ENCODE results near the gene PCK2.

Gene PCK2

DNA sequence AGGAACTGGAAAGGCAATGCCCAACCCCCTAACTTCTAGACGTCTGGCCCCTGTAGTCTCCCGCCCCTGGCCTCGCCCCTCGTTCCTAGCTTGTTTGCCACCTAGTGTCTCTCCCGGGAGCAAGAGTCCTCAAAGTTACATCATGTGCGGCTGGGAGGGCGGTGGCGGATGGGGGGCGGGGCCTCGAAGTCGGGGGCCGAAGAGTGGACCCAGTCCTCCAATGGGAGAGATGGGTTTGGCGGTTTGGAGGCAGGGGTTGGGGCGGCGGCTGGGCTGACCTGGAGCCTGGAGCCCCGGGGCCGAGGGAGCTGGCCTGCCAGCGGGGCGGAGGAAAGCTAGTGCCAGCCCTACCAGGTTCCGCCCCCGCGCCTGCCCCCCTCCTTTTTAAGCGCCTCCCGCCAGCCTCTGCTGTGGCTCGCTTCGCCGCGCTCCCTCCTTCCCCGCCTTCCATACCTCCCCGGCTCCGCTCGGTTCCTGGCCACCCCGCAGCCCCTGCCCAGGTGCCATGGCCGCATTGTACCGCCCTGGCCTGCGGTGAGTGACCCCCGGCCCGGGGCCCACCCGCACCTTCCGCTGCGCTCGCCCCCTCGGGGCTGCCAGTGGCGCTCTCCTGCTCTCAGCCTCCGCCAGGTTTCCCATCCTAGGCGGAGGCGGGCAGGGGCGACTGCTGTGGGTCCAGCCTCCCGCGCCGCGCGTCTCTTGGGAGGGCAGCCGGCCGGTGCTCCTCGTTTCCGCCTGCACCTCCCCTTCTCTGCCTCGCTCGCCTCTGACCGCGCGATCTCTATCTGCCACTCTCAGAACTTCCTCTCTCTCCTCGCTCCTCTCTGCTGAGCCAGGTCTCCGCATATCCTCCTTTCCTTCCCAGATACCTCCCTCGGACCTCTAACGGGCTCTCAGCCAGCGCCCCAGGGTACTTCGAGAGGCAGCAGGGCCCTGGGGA is at the start of gene PCK2 (continued):
- TF ChIP-seq, protein P1, sequence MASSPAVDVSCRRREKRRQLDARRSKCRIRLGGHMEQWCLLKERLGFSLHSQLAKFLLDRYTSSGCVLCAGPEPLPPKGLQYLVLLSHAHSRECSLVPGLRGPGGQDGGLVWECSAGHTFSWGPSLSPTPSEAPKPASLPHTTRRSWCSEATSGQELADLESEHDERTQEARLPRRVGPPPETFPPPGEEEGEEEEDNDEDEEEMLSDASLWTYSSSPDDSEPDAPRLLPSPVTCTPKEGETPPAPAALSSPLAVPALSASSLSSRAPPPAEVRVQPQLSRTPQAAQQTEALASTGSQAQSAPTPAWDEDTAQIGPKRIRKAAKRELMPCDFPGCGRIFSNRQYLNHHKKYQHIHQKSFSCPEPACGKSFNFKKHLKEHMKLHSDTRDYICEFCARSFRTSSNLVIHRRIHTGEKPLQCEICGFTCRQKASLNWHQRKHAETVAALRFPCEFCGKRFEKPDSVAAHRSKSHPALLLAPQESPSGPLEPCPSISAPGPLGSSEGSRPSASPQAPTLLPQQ (tag by site-specific recombination; IDR thresholded peaks at IDR 0.05), result peak; percentile 95
- TF ChIP-seq, protein P2, sequence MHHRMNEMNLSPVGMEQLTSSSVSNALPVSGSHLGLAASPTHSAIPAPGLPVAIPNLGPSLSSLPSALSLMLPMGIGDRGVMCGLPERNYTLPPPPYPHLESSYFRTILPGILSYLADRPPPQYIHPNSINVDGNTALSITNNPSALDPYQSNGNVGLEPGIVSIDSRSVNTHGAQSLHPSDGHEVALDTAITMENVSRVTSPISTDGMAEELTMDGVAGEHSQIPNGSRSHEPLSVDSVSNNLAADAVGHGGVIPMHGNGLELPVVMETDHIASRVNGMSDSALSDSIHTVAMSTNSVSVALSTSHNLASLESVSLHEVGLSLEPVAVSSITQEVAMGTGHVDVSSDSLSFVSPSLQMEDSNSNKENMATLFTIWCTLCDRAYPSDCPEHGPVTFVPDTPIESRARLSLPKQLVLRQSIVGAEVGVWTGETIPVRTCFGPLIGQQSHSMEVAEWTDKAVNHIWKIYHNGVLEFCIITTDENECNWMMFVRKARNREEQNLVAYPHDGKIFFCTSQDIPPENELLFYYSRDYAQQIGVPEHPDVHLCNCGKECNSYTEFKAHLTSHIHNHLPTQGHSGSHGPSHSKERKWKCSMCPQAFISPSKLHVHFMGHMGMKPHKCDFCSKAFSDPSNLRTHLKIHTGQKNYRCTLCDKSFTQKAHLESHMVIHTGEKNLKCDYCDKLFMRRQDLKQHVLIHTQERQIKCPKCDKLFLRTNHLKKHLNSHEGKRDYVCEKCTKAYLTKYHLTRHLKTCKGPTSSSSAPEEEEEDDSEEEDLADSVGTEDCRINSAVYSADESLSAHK (tag by site-specific recombination; IDR thresholded peaks at IDR 0.05), result no peak
- TF ChIP-seq ZNF324 (tag by site-specific recombination; IDR thresholded peaks at IDR 0.05) (peak; percentile 52; the same call in 1 of the 2 replicates), ZBTB48 (tag by site-specific recombination; IDR thresholded peaks at IDR 0.05) (peak; percentile 8; the same call in 1 of the 2 replicates), HOXC10 (CRISPR knock-in tag; IDR thresholded peaks at IDR 0.05) (no peak), ZNF560 (tag by site-specific recombination; IDR thresholded peaks at IDR 0.05; ENCODE audit: borderline replicate concordance) (no peak), KLF9 (tag by site-specific recombination; IDR thresholded peaks at IDR 0.05; ENCODE audit: low read depth) (peak; percentile 66), REPIN1 (tag by site-specific recombination; IDR thresholded peaks at IDR 0.05; ENCODE audit: low read depth) (peak; percentile 49; the same call in 1 of the 2 replicates), ZFHX2 (tag by site-specific recombination; conservative IDR thresholded peaks at IDR 0.05) (peak; percentile 90), ZNF366 (tag by site-specific recombination; conservative IDR thresholded peaks at IDR 0.05) (peak; percentile 96), ZNF561 (tag by site-specific recombination; IDR thresholded peaks at IDR 0.05; ENCODE audit: borderline replicate concordance) (peak; percentile 40; the same call in 1 of the 2 replicates), ZFP41 (tag by site-specific recombination; IDR thresholded peaks at IDR 0.05; ENCODE audit: borderline replicate concordance) (no peak), KLF16 (tag by site-specific recombination; IDR thresholded peaks at IDR 0.05) (peak; percentile 82), ZNF555 (tag by site-specific recombination; conservative IDR thresholded peaks at IDR 0.05) (no peak), SETDB1 (IDR thresholded peaks at IDR 0.05; ENCODE audit: insufficient read length, low read length) (no peak), ZNF830 (tag by site-specific recombination; IDR thresholded peaks at IDR 0.05; ENCODE audit: low read depth) (no peak), ZNF660 (tag by site-specific recombination; IDR thresholded peaks at IDR 0.05) (no peak), ZNF623 (tag by site-specific recombination; IDR thresholded peaks at IDR 0.05) (no peak), ZNF776 (tag by site-specific recombination; IDR thresholded peaks at IDR 0.05; ENCODE audit: borderline replicate concordance) (no peak), ZNF23 (tag by site-specific recombination; IDR thresholded peaks at IDR 0.05; ENCODE audit: borderline replicate concordance) (no peak)
- TF ChIP-seq, protein P3, sequence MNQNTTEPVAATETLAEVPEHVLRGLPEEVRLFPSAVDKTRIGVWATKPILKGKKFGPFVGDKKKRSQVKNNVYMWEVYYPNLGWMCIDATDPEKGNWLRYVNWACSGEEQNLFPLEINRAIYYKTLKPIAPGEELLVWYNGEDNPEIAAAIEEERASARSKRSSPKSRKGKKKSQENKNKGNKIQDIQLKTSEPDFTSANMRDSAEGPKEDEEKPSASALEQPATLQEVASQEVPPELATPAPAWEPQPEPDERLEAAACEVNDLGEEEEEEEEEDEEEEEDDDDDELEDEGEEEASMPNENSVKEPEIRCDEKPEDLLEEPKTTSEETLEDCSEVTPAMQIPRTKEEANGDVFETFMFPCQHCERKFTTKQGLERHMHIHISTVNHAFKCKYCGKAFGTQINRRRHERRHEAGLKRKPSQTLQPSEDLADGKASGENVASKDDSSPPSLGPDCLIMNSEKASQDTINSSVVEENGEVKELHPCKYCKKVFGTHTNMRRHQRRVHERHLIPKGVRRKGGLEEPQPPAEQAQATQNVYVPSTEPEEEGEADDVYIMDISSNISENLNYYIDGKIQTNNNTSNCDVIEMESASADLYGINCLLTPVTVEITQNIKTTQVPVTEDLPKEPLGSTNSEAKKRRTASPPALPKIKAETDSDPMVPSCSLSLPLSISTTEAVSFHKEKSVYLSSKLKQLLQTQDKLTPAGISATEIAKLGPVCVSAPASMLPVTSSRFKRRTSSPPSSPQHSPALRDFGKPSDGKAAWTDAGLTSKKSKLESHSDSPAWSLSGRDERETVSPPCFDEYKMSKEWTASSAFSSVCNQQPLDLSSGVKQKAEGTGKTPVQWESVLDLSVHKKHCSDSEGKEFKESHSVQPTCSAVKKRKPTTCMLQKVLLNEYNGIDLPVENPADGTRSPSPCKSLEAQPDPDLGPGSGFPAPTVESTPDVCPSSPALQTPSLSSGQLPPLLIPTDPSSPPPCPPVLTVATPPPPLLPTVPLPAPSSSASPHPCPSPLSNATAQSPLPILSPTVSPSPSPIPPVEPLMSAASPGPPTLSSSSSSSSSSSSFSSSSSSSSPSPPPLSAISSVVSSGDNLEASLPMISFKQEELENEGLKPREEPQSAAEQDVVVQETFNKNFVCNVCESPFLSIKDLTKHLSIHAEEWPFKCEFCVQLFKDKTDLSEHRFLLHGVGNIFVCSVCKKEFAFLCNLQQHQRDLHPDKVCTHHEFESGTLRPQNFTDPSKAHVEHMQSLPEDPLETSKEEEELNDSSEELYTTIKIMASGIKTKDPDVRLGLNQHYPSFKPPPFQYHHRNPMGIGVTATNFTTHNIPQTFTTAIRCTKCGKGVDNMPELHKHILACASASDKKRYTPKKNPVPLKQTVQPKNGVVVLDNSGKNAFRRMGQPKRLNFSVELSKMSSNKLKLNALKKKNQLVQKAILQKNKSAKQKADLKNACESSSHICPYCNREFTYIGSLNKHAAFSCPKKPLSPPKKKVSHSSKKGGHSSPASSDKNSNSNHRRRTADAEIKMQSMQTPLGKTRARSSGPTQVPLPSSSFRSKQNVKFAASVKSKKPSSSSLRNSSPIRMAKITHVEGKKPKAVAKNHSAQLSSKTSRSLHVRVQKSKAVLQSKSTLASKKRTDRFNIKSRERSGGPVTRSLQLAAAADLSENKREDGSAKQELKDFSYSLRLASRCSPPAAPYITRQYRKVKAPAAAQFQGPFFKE (tag by site-specific recombination; IDR thresholded peaks at IDR 0.05; ENCODE audit: borderline replicate concordance), result no peak
- TF ChIP-seq, protein P4, sequence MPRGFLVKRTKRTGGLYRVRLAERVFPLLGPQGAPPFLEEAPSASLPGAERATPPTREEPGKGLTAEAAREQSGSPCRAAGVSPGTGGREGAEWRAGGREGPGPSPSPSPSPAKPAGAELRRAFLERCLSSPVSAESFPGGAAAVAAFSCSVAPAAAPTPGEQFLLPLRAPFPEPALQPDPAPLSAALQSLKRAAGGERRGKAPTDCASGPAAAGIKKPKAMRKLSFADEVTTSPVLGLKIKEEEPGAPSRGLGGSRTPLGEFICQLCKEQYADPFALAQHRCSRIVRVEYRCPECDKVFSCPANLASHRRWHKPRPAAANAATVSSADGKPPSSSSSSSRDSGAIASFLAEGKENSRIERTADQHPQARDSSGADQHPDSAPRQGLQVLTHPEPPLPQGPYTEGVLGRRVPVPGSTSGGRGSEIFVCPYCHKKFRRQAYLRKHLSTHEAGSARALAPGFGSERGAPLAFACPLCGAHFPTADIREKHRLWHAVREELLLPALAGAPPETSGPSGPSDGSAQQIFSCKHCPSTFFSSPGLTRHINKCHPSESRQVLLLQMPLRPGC (tag by site-specific recombination; IDR thresholded peaks at IDR 0.05), result peak; percentile 14; the same call in 1 of the 2 replicates
- TF ChIP-seq, protein P5, sequence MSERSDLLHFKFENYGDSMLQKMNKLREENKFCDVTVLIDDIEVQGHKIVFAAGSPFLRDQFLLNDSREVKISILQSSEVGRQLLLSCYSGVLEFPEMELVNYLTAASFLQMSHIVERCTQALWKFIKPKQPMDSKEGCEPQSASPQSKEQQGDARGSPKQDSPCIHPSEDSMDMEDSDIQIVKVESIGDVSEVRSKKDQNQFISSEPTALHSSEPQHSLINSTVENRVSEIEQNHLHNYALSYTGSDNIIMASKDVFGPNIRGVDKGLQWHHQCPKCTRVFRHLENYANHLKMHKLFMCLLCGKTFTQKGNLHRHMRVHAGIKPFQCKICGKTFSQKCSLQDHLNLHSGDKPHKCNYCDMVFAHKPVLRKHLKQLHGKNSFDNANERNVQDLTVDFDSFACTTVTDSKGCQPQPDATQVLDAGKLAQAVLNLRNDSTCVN (tag by site-specific recombination; optimal IDR thresholded peaks at IDR 0.05), result peak; percentile 92

All from HEK293 (cell line).